Limb (tissue), 2 donors: ENCODE data around the gene ANKRD34B.

ENCODE experiments used
- DNase-seq, 2 donors: peaks; one replicate each; pipeline ENCODE4 v3.0.0-alpha.2; 2016; ENCODE audit errors: extremely low spot score in 2 of 2

ANKRD34B gene

DNA sequence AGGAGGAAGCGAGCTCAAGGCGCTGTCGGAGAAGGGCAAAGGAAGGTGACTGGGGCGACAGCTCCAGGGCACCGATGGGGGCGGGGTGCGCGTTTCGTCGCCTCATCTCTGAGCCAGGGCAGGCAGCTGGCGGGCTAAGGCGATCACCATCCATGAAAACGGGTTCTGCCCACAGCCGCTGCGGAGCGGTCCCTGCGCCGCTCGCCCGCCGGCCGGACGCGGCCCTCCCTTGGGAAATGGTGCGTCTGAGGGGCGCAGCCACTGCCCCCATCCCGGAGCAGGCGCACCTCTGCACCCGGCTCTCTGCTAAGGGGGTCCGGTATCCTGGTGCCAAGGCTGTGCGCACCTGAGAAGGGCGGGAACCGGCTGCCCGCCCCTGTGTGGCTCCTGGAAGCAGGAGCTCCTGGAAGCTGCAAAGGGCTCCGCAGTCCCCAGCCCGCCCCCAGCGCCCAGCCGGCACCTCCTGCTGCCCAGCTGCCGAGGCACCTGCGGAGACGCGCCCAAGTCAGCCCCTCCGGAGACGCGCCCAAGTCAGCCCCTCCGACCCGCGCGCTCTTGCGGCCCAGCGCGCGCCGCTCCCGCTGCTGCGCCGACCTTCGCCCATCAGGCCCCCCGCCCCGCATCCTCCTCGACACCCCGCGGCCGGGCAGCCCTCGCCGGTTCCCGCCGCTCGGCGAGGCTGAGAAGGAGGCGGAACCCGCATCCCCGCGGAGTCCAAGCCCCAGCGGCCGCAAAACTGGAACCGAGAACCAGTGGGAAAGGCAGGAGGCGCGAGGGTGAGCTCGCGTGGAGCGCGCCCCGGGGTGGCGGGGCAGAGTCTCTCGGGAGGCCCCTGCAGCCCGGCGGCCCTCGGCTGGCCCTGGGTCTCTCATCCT, 757 bp downstream of the ANKRD34B start:
- DNase-seq: peak in 1 of 2 donors; percentile 40

DNA sequence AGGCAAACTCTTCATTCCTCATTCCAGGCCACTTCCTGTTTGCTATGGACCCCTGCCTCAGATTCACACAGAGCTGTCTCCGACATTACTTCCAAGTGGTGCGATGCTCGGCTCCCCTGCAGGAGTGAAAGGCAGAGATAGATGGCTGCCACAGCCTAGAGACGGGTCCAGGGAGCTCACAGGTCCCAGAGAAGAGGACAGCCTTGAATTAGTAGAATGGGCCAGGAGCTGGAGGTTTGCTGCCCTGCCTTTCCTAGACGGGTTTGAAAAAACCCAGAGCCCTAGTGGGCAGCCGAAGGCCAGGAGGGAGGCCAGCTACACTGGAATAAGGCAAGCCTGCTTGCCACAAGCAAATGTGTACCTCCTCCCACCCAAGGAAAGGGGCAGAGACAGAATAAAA, 1.8 kb downstream of the ANKRD34B start:
- no peak for DNase-seq

DNA sequence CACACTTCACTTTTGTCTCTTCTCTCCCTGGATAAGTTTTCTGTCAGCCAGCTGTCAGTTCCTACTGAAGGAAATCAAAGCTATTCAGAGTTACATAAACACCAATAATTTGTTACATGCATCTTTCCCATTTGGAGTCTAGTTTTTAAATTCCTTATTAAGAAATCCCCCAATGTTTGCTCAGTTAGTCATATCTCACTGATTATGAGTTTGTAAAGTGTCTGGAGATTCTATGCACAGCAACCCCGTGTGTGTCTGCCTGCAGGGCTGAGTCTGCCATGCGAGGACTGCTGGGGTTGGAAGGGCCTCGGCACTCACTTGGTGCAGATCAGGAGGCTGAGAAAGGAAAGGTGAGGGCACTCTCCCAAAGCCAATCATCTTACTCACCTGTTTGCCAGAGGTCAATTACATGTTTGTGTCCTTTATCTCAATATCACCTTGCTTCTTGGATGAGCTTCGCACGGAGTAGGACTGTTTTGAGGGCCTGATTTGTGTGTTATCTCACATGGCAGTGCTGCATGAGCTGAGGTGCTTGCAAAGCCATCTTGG, 3.3 kb downstream of the ANKRD34B start:
- DNase-seq: no peak

DNA sequence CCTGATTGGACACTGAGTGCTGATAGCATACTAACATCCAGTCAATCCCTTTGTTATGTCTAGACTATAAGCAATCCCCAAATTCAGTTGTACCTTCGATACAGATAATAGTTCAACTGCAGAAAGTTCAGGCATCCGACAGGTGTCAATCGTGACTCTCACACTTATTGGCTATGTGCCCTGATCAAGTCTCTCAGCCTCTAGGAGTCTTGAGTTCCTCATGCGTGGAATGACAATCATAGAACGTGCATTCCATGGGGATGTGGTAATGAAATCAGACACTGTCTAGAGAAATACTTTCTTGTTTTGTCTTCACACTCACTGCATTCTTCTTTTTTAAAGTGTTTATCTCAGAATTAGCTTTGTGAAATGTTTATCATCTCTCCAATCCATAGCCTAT, 4.8 kb downstream of the ANKRD34B start:
- DNase-seq: no peak

DNA sequence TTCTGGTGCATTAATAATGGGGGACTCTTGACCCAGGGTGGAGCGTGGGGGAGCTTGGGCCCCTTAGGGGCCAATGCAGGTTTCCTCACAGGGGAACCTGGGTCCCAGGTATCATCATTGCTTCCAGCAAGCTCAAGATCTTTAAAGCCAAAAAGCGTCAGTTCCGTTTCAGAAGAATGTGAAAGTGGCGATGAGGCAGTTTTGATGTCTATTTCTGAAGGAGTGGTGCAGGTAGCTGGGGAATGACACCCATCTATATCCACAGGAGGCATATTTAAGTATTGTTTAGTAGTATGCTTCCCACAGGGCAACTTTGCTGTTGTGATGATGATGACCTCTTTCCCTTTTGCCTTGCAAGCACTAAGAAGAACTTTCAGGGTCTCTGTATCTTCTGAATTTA, 10.8 kb downstream of the ANKRD34B start:
- DNase-seq: no peak

DNA sequence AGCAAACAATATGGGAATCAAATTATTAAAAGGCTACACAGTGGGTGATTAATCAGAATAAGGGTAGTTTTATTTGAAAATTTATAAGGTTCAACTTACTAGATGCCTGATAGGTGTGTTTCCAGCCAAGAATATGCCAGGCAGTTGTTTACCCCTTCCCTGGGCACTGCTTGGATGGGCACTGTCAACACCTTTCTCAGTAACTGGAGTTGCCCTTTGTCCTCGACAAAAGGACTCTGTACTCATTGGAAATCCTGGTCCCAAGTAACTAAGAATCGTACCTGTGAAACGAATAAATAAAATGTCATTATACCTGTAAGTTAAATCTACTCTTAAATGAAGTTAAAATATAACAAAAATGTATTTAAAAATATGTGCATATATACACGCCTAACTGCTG, 15.0 kb downstream of the ANKRD34B start:
- no peak for DNase-seq

DNA sequence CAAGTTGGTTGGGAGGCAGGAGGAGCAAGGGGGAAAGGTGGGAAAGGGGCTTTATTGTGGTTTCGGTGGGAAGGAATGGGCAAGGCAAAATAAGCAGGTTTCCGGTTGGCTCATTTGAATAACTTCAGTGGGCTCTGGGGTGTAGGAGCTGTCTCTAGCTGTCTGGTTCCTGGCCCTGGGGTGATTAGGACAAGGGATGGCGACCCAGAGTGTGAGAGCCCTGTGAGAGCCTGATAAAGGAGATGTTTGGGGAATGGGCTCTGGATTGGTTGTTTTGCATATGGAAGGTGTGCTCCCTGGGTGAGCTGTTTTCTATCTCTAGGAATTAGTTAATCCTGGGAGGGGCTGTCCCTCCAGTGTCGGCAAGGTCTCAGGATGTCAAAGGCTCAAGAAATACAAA, 15.4 kb downstream of the ANKRD34B start:
- no peak for DNase-seq

DNA sequence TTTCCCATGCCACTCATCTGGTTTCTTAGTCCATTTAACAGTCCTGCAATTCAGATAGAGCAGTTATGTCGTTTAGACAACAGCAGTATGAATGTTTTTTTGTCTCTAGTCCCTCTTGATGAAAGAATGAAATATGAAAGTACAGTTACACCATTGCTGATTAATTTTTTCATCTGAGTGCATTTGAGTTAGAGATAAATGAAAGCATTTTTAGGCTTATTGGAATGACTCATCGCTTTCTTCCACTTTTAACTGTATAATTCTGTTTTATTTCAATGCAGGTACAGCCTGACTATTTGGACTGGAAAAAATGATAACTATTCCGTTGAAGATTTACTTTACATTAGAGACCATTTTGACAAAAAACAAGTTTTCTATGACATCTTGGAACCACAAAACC, 28.7 kb downstream of the ANKRD34B start:
- no peak for DNase-seq

DNA sequence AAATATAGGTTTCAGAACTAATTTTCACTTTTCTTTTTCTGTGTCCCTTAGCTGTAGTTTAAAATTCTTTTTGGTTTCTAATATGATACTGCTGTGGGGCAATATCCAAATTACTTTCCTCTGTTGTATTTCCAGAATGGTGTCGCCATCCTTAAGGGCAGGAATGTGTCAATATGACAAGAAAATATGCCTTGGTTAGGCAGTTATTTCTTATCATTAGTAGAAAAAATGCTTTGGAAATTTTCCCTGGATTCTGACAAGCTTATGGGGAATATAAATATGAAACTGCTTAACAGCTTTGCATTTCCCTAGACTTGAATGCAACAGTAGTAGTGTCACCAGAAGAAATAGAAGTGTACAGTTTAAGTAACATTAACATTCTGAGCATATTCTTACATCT, 29.4 kb downstream of the ANKRD34B start:
- no peak for DNase-seq

DNA sequence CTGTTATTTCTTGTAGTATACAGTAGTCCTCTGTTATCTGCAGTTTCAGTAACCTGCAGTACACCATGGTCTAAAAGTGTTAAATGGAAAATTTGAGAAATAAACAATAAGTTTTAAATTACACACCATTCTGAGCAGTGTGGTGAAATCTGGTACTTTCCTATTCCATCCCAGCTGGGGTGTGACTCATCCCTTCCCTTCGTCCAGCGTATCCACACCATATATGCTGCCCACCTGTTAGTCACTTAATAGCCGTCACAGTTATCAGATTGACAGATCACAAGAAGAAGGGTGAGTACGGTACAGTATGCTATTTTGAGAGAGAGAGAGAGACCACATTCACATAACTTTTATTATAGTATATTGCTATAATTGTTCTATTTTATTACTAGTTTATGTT, 53.3 kb downstream of the ANKRD34B start:
- DNase-seq: no peak

DNA sequence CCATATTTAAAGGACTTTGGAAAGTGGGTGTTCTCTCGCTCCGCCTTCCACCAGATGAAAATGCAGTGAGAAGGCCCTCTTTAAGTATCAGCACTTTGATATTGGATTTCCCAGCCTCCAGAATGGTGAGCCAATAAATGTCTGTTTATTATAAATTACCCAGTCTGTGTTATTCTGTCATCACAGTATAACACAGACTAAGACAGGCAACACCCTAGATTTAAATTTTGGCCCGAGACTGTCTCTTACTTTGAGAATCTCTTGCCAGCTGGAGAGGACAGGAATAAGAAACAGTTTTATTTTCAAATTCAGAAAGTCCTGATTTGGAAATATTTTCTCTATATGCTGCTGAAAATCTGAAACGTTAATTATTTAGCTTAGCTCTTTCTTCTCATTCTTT, 60.7 kb downstream of the ANKRD34B start:
- no peak for DNase-seq

DNA sequence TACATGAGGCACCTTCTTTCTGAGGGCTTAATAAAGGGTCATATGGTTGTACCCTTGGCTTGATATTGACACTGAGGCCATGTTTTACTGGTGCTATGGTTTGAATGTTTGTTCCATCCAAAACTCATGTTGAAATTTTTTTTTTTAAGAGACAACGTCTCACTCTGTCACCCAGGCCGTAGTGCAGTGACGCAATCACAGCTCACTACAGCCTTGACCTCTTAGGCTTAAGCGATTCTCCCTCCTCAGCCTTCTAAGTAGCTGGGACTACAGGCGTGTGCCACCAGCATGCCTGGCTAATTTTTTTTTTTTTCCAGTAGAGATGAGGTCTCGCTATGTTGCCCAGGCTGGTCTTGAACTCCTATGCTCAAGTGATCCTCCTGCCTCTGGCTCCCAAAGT, 61.2 kb downstream of the ANKRD34B start:
- no peak for DNase-seq

DNA sequence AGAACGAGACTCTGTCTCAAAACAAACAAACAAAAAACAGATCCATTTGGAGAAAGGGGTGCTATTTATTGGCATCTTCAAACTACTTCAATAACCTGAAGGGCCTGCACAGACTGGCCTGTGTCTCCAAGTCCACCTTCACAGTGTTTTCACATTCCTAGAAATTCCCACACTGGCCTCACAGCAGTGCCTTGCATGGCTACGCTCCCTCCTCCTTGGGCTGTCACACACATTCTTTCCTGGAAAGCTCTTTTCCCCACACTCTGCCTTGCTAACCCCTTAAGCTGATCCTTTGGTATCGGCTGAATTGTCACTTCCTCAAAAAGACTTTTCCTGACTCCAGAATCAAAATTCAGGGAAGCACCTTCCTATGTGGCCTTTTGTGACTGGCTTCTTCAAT, 62.4 kb downstream of the ANKRD34B start:
- DNase-seq: no peak
